ENCODE results near the gene AGO1.
"Not testable (repeated sequence)": the region's sequence is repeated elsewhere in the genome, so short reads cannot be mapped to it uniquely, and the experiment has no call there.

The AGO1 gene

DNA sequence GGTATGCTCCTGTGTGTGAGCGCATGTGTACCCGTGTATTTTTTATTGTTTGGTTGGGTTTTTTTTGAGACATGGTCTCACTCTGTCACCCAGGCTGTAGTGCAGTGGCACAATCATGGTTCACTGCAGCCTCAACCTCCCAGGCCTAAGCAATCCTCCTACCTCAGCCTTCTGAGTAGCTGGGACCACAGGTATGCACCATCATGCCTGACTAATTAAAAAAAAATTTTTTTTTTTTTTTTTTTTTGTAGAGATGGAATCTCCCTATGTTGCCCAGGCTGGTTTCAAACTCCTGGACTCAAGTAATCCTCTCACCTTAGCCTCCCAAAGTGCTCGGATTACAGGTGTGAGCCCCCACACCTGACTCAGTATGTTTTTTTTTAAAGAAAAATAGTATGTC is 89.6 kb downstream of the AGO1 start:
- not testable (repeated sequence) for DNase-seq (ENCODE audit: low read depth, low spot score)

DNA sequence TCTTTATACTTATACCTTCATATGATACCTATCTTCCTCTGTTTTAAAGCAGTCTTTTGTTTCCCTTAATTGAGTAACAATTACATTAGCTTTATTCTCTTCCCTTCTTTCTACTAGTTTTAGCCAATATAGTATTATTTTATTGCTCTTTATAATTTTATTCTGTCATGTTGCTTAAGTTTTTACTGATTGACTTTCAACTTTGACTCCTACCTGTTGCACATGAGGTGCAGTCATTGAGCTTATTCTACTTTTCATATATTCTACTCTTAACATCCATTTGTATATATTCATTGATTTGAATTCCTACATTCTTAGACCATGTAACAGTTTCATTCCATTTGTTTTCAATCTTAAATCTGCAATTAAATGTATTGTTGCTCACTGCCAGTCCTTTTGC is 97.1 kb downstream of the AGO1 start:
- no peak for DNase-seq (ENCODE audit: low read depth, low spot score)
